ENCODE measurements around the gene PRKCE.

DNA sequence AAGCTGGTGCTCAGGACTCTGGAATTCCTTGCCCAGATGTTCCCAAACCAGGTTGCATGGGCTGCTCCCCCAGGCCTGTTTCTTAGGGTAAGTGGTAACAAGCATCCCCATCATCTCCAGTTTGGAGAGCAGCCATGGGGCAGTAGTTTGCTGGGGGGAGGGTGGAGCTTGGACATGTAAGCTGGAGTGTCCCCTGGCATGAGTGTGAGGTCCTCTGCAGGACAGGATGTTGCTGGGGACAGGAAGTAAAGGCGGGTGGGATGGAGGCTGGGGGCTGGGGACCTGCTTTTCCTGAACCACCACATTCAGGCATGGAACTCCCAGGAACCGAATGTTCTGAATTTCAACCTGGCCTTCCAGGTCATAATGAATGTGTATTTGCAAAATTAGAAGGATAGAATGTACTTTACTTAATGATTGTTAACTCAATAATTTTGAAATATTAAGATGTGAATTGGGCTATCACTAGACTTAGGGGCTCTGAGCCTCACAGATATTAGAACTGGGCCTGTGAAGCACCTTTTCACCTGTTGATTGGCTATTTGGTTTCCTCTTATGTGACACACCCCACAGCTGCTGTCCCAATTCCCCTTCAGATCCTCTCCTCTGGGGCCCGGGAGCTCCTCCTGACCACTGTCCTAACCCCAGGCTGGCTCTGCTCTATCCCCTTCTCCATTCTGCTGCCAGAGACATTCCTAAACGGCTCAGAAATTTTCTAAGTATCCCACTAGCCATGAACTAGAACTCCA lies 579.4 kb downstream of the PRKCE start:
- TF ChIP-seq POLR2AphosphoS5 (IDR thresholded peaks at IDR 0.05; ENCODE audit: low read depth, low read length) (no peak), EZH2 (IDR thresholded peaks at IDR 0.05; ENCODE audit: low read depth, low read length, severe bottlenecking) (no peak), RAD21 (IDR thresholded peaks at IDR 0.05 in 1 of 2, conservative IDR thresholded peaks at IDR 0.05 in 1 of 2; ENCODE audit: low read depth in 2 of 2, low read length in 2 of 2) (no peak)
- TF ChIP-seq, protein P1, sequence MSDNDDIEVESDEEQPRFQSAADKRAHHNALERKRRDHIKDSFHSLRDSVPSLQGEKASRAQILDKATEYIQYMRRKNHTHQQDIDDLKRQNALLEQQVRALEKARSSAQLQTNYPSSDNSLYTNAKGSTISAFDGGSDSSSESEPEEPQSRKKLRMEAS (IDR thresholded peaks at IDR 0.05): no peak
- TF ChIP-seq, protein P2, sequence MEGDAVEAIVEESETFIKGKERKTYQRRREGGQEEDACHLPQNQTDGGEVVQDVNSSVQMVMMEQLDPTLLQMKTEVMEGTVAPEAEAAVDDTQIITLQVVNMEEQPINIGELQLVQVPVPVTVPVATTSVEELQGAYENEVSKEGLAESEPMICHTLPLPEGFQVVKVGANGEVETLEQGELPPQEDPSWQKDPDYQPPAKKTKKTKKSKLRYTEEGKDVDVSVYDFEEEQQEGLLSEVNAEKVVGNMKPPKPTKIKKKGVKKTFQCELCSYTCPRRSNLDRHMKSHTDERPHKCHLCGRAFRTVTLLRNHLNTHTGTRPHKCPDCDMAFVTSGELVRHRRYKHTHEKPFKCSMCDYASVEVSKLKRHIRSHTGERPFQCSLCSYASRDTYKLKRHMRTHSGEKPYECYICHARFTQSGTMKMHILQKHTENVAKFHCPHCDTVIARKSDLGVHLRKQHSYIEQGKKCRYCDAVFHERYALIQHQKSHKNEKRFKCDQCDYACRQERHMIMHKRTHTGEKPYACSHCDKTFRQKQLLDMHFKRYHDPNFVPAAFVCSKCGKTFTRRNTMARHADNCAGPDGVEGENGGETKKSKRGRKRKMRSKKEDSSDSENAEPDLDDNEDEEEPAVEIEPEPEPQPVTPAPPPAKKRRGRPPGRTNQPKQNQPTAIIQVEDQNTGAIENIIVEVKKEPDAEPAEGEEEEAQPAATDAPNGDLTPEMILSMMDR (IDR thresholded peaks at IDR 0.05; ENCODE audit: control extremely low read depth in 1 of 3, insufficient read depth in 1 of 3, low read depth in 1 of 3, low read length in 3 of 3): no peak
